Suppressor macrophage treated with lipopolysaccharide for 4 hours (primary cell): ENCODE results near the gene METTL15.
A peak's percentile ranks its signal among the peaks of the same experiment; 100 is the strongest.
"Not testable (repeated sequence)": the region's sequence is repeated elsewhere in the genome, so short reads cannot be mapped to it uniquely, and the experiment has no call there.

Experiments
- DNase-seq: peaks from one replicate; pipeline ENCODE4 v3.0.0-alpha.2; 2020

Gene METTL15

GRCh38 chr11:28110821-28111200 lies 2.6 kb downstream of the METTL15 start:
- DNase-seq, result peak; percentile 16

- DNase-seq, result no peak
Measured at GRCh38 chr11:28114116-28114515, 5.9 kb downstream of the METTL15 start.

GRCh38 chr11:28114731-28115130 lies 6.5 kb downstream of the METTL15 start:
- no peak for DNase-seq

- DNase-seq, result no peak
Measured at GRCh38 chr11:28117712-28118111, 9.5 kb downstream of the METTL15 start.

- DNase-seq, result no peak
Measured at GRCh38 chr11:28123151-28123581, 15.0 kb downstream of the METTL15 start.

GRCh38 chr11:28132548-28132947 lies 24.4 kb downstream of the METTL15 start:
- no peak for DNase-seq

- DNase-seq, result no peak
Measured at GRCh38 chr11:28133146-28133545, 25.0 kb downstream of the METTL15 start.

- not testable (repeated sequence) for DNase-seq
Measured at GRCh38 chr11:28136157-28136556, 28.0 kb downstream of the METTL15 start.

- no peak for DNase-seq
Measured at GRCh38 chr11:28137366-28137765, 29.2 kb downstream of the METTL15 start.

- DNase-seq, result no peak
Measured at GRCh38 chr11:28137832-28138231, 29.6 kb downstream of the METTL15 start.

- DNase-seq, result no peak
Measured at GRCh38 chr11:28139841-28140415, 31.7 kb downstream of the METTL15 start.

- DNase-seq, result no peak
Measured at GRCh38 chr11:28140689-28141455, 32.7 kb downstream of the METTL15 start.

- DNase-seq, result no peak
Measured at GRCh38 chr11:28142724-28143123, 34.5 kb downstream of the METTL15 start.

GRCh38 chr11:28144808-28145207 lies 36.6 kb downstream of the METTL15 start:
- DNase-seq, result no peak

- DNase-seq, result peak; percentile 2
Measured at GRCh38 chr11:28146123-28146751, 38.0 kb downstream of the METTL15 start.

GRCh38 chr11:28152743-28153142 lies 44.6 kb downstream of the METTL15 start:
- no peak for DNase-seq

- no peak for DNase-seq
Measured at GRCh38 chr11:28153586-28153985, 45.4 kb downstream of the METTL15 start.

- DNase-seq, result no peak
Measured at GRCh38 chr11:28168718-28169117, 60.5 kb downstream of the METTL15 start.

- no peak for DNase-seq
Measured at GRCh38 chr11:28169816-28170215, 61.6 kb downstream of the METTL15 start.

GRCh38 chr11:28170759-28171158 lies 62.6 kb downstream of the METTL15 start:
- DNase-seq, result no peak

GRCh38 chr11:28176351-28176750 lies 68.2 kb downstream of the METTL15 start:
- no peak for DNase-seq

GRCh38 chr11:28195449-28195848 lies 87.3 kb downstream of the METTL15 start:
- no peak for DNase-seq

GRCh38 chr11:28209906-28210305 lies 101.7 kb downstream of the METTL15 start:
- DNase-seq, result no peak

GRCh38 chr11:28222063-28222462 lies 113.9 kb downstream of the METTL15 start:
- not testable (repeated sequence) for DNase-seq
